Mesothelial cell of epicardium (in vitro differentiated cells): ENCODE measurements around the gene GFRA1. TPM values are rescaled to one million over a fixed set of nuclear protein-coding genes. Genes with fewer than 3 reads are reported as not detected.

Experiments
- DNase-seq, 2 experiments: peaks; one replicate each; pipeline ENCODE4 v3.0.0; 2021; ENCODE audit warnings: low spot score in 2 of 2; ENCODE audit not compliant: unreplicated experiment in 2 of 2
- H3K27ac Mint-ChIP-seq: 2 replicates; pipeline ENCODE4 v1.8.0; 2021; ENCODE audit warnings: mixed read lengths
- H3K27me3 Mint-ChIP-seq: 2 replicates; pipeline ENCODE4 v1.8.0; 2021; ENCODE audit warnings: low read depth, mixed read lengths
- H3K36me3 Mint-ChIP-seq: 2 replicates; pipeline ENCODE4 v1.8.0; 2021; ENCODE audit warnings: mixed read lengths
- H3K4me1 Mint-ChIP-seq: 2 replicates; pipeline ENCODE4 v1.8.0; 2021; ENCODE audit warnings: mixed read lengths
- H3K4me3 Mint-ChIP-seq: 2 replicates; pipeline ENCODE4 v1.8.0; 2021; ENCODE audit warnings: mild to moderate bottlenecking, moderate library complexity, mixed read lengths
- H3K9me3 Mint-ChIP-seq: 2 replicates; pipeline ENCODE4 v1.8.0; 2021; ENCODE audit warnings: mixed read lengths
- total RNA-seq: library from RNA; stranded (reverse); gene quantifications from 3 replicates; pipeline ENCODE4 v1.2.1, GENCODE V29; 2021
- TF ChIP-seq, protein P1 (sequence below): fragments of 200-600 bp; sonication (generic); IDR thresholded peaks from one replicate; pipeline ENCODE4 v1.5.0; 2021; ENCODE audit warnings: antibody characterized with exemption; ENCODE audit not compliant: unreplicated experiment

GFRA1 gene
- total RNA-seq, 1 donor from 2014 or later, result 40.8 TPM

DNA sequence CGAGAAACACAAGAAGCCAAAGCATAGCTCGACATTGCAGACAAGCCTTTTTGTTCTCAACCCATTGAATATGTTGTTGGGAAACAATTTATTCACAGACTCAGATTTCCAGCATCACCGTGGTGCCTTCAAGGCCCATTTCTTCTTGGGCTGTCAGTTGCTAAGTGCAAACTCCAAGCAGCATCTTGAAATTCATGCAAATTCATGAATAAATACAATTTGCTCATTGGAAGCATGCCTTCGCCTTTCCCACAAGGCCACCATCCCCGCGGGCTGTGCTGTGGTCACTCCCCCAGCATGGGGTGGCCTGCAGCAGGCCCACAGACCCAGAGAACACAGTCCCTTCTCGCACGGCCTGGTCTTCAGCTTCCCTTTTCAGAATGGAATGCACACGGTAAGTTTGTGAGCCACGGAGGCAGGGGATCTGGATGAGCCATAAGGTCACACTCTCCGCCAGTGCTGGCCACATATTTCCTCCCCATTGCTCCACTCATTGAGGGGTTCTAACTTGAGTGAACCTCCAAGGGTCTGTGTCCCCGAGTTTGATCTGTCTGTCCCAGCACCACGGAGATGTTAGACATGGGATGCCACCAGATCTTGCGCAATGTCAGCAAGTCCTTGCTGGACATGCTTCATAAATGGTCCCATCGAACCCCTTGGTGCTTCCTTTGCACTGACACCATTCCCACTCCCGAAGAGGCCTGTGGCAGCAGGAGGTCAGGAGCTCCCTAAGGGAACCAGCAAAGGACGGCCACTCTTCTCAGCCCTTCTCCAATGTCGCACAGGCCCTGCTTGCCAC is 109.5 kb downstream of the GFRA1 start:
- Mint-ChIP-seq H3K4me3 (no peak overlapping the region), H3K27ac (no peak overlapping the region), H3K27me3 (no peaks in the 10 kb centered on the region), H3K4me1 (peaks cover 2% of the 10 kb centered on the region), H3K9me3 (peaks cover 17% of the 10 kb centered on the region), H3K36me3 (peaks cover 5% of the 10 kb centered on the region)
- TF ChIP-seq, protein P1, sequence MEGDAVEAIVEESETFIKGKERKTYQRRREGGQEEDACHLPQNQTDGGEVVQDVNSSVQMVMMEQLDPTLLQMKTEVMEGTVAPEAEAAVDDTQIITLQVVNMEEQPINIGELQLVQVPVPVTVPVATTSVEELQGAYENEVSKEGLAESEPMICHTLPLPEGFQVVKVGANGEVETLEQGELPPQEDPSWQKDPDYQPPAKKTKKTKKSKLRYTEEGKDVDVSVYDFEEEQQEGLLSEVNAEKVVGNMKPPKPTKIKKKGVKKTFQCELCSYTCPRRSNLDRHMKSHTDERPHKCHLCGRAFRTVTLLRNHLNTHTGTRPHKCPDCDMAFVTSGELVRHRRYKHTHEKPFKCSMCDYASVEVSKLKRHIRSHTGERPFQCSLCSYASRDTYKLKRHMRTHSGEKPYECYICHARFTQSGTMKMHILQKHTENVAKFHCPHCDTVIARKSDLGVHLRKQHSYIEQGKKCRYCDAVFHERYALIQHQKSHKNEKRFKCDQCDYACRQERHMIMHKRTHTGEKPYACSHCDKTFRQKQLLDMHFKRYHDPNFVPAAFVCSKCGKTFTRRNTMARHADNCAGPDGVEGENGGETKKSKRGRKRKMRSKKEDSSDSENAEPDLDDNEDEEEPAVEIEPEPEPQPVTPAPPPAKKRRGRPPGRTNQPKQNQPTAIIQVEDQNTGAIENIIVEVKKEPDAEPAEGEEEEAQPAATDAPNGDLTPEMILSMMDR, result no peak
- DNase-seq, result no peak

DNA sequence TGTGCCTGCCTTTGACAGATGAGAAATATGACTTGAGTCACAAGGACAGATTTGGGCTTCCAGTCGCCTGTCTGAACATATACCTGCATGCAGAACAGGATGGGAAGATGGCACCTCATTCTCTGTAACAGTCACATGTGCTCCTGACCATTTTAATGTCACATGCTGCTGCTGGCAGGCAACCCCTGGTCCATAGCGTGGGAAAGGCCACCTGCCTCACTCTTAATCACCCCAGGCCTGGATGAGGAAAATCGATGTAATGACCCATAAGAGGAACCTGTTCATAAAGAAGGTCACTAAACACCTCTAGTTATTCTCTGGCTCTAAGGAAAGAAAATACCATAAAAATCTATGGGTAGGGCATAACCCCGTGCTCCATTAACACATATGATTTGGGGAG is 110.2 kb downstream of the GFRA1 start:
- Mint-ChIP-seq H3K4me1 (peaks cover 2% of the 10 kb centered on the region), H3K9me3 (peaks cover 16% of the 10 kb centered on the region), H3K27me3 (no peaks in the 10 kb centered on the region), H3K36me3 (peaks cover 5% of the 10 kb centered on the region), H3K4me3 (no peak overlapping the region), H3K27ac (no peak overlapping the region)
- TF ChIP-seq, protein P1, result no peak
- DNase-seq, result no peak

- H3K9me3 Mint-ChIP-seq, result peaks cover 3% of the 10 kb centered on the region
- peaks cover 1% of the 10 kb centered on the region for H3K36me3 Mint-ChIP-seq
- no peak overlapping the region for H3K4me3 Mint-ChIP-seq
- DNase-seq, result no peak
- H3K4me1 Mint-ChIP-seq, result peaks cover 2% of the 10 kb centered on the region
- TF ChIP-seq, protein P1, result no peak
- H3K27ac Mint-ChIP-seq, result no peak overlapping the region
- no peaks in the 10 kb centered on the region for H3K27me3 Mint-ChIP-seq
These were observed 112.7 kb downstream of the GFRA1 start for GRCh38 chr10:116160271-116160670.

GRCh38 chr10:116159197-116159596 is 113.8 kb downstream of the GFRA1 start:
- Mint-ChIP-seq H3K27ac (no peak overlapping the region), H3K4me1 (peaks cover 2% of the 10 kb centered on the region), H3K36me3 (peaks cover 1% of the 10 kb centered on the region), H3K9me3 (peaks cover 3% of the 10 kb centered on the region), H3K27me3 (no peaks in the 10 kb centered on the region), H3K4me3 (no peak overlapping the region)
- TF ChIP-seq, protein P1, result no peak
- DNase-seq, result no peak

GRCh38 chr10:116158036-116158435 is 115.0 kb downstream of the GFRA1 start:
- H3K4me3 Mint-ChIP-seq, result no peak overlapping the region
- TF ChIP-seq, protein P1, result no peak
- DNase-seq, result no peak
- H3K36me3 Mint-ChIP-seq, result peaks cover 1% of the 10 kb centered on the region
- H3K4me1 Mint-ChIP-seq, result peaks cover 2% of the 10 kb centered on the region
- H3K9me3 Mint-ChIP-seq, result peaks cover 3% of the 10 kb centered on the region
- H3K27ac Mint-ChIP-seq, result no peak overlapping the region
- H3K27me3 Mint-ChIP-seq, result no peaks in the 10 kb centered on the region

GRCh38 chr10:116157485-116157884 is 115.5 kb downstream of the GFRA1 start:
- H3K9me3 Mint-ChIP-seq, result peaks cover 3% of the 10 kb centered on the region
- H3K4me1 Mint-ChIP-seq, result peaks cover 2% of the 10 kb centered on the region
- H3K4me3 Mint-ChIP-seq, result no peak overlapping the region
- no peak for DNase-seq
- no peaks in the 10 kb centered on the region for H3K27me3 Mint-ChIP-seq
- no peak overlapping the region for H3K27ac Mint-ChIP-seq
- H3K36me3 Mint-ChIP-seq, result peaks cover 1% of the 10 kb centered on the region
- TF ChIP-seq, protein P1, result no peak
